ENCODE results near the gene TSPAN14. TPM values are rescaled to one million over a fixed set of nuclear protein-coding genes. Genes with fewer than 3 reads are reported as not detected.

Gene TSPAN14
- total and polyA plus RNA-seq, 2 of the 8 experiments (the other 6 are each of a cell fraction or from before 2014, with no cell fraction given): 47.4 to 57.8 TPM

GRCh38 chr10:80471001-80471400 is 16.9 kb downstream of the TSPAN14 start (continued):
- no peak for TF ChIP-seq JUND (IDR thresholded peaks at IDR 0.05; ENCODE audit: low read length)
- no peak for TF ChIP-seq JUN (IDR thresholded peaks at IDR 0.05; ENCODE audit: low read depth, low read length)
- no peak for TF ChIP-seq RXRA (IDR thresholded peaks at IDR 0.05; ENCODE audit: insufficient read depth, low read depth, low read length)
- no peak for TF ChIP-seq KDM4A (IDR thresholded peaks at IDR 0.05; ENCODE audit: low read depth, low read length, severe bottlenecking)
